ENCODE data around the gene UPF2. TPM values are rescaled to one million over a fixed set of nuclear protein-coding genes. Genes with fewer than 3 reads are reported as not detected.

UPF2 gene
- total RNA-seq, 4 donors from 2014 or later, result 16.1 to 25.2 (median 19.3) TPM

DNA sequence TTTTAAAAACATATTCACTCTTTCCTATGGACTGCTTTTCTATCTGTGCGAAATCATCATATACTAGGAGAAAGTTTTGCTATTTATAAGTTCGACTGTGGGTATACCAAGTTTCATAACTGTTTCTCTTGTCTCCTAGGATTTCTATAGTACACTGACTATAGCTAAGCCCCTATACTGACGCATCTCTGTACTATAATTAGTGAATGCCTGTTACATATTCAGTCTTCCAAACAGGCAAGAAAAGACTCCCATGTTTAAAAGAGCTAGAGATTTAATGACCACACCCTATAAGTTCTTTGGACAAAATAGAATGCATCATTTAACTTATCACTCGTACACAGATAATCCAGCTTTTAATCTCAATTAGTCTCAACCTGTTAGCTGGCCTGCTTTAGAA is 80.8 kb downstream of the UPF2 start:
- TF ChIP-seq, protein P1, sequence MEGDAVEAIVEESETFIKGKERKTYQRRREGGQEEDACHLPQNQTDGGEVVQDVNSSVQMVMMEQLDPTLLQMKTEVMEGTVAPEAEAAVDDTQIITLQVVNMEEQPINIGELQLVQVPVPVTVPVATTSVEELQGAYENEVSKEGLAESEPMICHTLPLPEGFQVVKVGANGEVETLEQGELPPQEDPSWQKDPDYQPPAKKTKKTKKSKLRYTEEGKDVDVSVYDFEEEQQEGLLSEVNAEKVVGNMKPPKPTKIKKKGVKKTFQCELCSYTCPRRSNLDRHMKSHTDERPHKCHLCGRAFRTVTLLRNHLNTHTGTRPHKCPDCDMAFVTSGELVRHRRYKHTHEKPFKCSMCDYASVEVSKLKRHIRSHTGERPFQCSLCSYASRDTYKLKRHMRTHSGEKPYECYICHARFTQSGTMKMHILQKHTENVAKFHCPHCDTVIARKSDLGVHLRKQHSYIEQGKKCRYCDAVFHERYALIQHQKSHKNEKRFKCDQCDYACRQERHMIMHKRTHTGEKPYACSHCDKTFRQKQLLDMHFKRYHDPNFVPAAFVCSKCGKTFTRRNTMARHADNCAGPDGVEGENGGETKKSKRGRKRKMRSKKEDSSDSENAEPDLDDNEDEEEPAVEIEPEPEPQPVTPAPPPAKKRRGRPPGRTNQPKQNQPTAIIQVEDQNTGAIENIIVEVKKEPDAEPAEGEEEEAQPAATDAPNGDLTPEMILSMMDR (IDR thresholded peaks at IDR 0.05), result no peak
- no peak for ATAC-seq (ENCODE audit: low FRiP score)
- no peak for DNase-seq (ENCODE audit: low spot score)

DNA sequence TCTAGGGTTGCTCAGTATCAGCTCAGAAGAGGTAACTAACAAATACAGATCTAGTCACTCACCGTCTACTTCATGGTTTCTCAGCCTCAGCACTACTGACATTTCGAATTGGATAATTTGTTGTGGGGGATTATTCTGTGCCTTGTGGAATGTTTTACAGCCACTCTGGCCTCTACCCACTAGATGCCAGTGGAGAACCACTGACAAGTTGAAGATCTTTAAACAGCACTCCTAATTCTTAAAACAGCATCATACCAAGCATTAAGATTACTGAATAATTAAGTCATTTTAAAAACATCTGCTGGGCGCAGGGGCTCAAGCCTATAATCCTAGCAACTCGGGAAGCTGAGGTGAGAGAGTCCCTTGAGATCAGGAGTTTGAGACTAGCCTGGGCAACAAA is 82.6 kb downstream of the UPF2 start:
- ATAC-seq (ENCODE audit: low FRiP score) (no peak), DNase-seq (ENCODE audit: low spot score) (no peak)
- TF ChIP-seq, protein P1 (IDR thresholded peaks at IDR 0.05), result no peak

DNA sequence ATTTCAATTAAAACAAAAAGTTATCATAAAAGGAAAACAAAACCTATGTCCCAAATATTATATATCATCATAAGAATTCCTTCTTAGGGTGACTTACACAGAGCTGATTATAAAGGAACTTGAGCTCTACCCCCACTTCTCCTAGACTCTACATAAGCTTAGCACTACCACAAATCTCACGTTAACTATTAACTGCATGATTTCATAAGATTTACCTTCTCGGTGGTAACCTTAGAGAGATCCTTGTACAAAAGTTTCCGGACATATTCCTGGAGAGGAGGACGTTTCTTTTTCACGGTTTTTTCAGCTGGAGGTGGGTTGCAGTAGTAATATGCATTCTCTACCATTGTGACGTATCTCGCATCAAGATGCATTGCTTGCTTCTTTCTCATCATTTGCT is 83.7 kb downstream of the UPF2 start:
- DNase-seq (ENCODE audit: low spot score) (no peak), ATAC-seq (ENCODE audit: low FRiP score) (no peak)
- TF ChIP-seq, protein P1 (IDR thresholded peaks at IDR 0.05), result no peak

DNA sequence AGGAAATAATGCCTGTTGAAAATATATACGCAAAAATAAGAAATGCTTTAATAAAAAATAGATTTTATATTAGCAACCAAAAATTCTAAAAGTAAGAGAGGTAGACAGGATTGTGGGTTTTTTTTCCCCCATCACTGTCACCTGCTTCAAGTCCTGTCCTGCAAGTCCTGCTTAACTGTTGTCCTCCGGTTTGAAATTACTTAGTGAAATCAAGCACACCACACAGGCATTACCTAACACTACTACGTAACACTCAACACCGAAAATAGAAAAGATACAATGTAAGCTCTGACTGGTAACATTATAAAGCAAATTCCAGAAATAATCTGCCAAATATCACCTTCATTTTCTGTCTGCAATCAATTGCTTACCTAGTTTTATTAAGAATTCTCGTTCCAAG is 90.9 kb downstream of the UPF2 start:
- DNase-seq (ENCODE audit: low spot score) (no peak), ATAC-seq (ENCODE audit: low FRiP score) (no peak)
- TF ChIP-seq, protein P1 (IDR thresholded peaks at IDR 0.05), result no peak

DNA sequence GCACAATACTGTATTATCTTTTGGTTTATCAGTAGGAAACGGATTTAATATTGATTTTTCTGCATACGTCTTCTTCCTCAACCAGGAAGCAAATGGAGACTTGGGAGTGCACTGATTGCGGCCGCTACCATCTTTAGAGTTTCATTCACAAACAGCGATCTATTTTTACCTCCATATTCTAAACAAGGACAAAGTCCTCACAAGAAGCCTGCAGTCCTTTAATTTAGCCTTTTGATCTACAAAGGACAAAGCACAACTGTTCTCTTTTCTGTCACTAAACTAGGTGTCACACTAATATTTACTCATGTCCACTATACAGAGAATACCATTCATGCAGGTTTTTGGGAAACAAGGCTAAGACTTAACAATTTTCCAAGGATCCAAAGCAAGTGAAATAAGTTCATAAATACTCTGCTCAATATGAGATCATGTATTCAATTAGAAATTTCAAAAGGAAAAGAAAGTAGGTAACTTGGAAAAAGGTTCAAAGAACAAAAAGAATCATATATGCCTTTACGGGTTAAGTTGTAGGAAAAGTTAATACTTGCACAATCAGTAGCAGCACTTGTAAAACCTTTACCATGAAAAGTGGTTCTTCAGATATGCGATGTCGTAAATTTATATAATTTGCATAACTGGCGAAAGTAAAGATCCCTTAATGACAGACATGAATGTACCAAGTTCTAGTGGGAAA is 92.1 kb downstream of the UPF2 start:
- no peak for DNase-seq (ENCODE audit: low spot score)
- TF ChIP-seq, protein P1 (IDR thresholded peaks at IDR 0.05), result no peak
- ATAC-seq (ENCODE audit: low FRiP score), result no peak

DNA sequence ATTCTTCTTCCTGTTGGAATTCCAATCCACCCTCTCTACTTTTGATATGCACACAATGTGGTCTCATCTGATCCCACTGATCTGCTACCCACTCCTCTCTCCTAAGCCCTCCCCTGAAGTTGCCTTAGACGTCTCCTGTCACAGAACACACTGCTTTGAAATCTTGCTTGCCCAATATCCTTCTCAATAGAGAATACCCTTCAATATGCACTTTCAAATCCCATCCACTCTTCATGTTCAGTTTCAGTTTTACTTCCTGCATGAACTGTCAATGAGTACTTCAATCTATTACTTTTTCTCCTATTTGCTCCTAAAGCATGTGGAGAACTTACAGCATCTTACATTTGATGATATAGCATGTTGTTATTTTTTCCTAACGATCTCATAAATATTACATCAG is 93.5 kb downstream of the UPF2 start:
- TF ChIP-seq, protein P1 (IDR thresholded peaks at IDR 0.05), result no peak
- no peak for ATAC-seq (ENCODE audit: low FRiP score)
- DNase-seq (ENCODE audit: low spot score), result no peak

DNA sequence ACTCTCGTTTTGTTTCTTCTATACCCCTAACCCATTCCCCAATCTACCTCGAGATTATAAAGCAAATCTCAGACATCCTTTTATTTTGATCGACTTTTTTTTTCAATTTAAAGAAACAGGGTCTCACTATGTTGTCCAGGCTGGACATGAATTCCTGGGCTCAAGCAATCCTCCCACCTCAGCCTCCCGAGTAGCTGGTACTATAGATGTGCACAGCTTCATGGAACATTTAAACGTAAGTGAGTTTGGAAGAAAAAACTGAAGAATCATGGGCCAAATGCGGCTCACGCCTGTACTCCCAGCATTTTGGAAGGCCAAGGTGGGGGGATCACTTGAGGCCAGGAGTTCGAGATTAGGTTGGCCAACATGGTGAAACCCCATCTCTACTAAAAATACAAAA is 96.0 kb downstream of the UPF2 start:
- TF ChIP-seq, protein P1 (IDR thresholded peaks at IDR 0.05), result no peak
- no peak for ATAC-seq (ENCODE audit: low FRiP score)
- DNase-seq (ENCODE audit: low spot score), result no peak
